HG03097 (cell line): ENCODE results near the gene DMTF1.
A peak's percentile ranks its signal among the peaks of the same experiment; 100 is the strongest.
"Not testable (repeated sequence)": the region's sequence is repeated elsewhere in the genome, so short reads cannot be mapped to it uniquely, and the experiment has no call there.

Source experiments
- ATAC-seq: cut with Tn5 transposase; IDR thresholded peaks from one replicate; pipeline ENCODE4 v1.9.1; 2021; ENCODE audit not compliant: unreplicated experiment, low FRiP score

Gene DMTF1

GRCh38 chr7:87152112-87152896, at the start of gene DMTF1:
DMTF1 (plus strand) TSS chr7:87152453; CDS start chr7:87164942, 12,489 bp downstream.
- ATAC-seq: peak; percentile 79

GRCh38 chr7:87105401-87105800, 46.9 kb upstream of the DMTF1 start:
- ATAC-seq: no peak

- ATAC-seq: no peak
Measured at GRCh38 chr7:87106974-87107612, 45.2 kb upstream of the DMTF1 start.

- no peak for ATAC-seq
Measured at GRCh38 chr7:87107949-87108776, 44.1 kb upstream of the DMTF1 start.

GRCh38 chr7:87110778-87111177, 41.5 kb upstream of the DMTF1 start:
- ATAC-seq: no peak

- no peak for ATAC-seq
Measured at GRCh38 chr7:87111877-87112276, 40.4 kb upstream of the DMTF1 start.

- no peak for ATAC-seq
Measured at GRCh38 chr7:87113077-87113476, 39.2 kb upstream of the DMTF1 start.

- not testable (repeated sequence) for ATAC-seq
Measured at GRCh38 chr7:87113904-87114303, 38.3 kb upstream of the DMTF1 start.

- ATAC-seq: not testable (repeated sequence)
Measured at GRCh38 chr7:87115772-87116171, 36.5 kb upstream of the DMTF1 start.

GRCh38 chr7:87116315-87116714, 35.9 kb upstream of the DMTF1 start:
- no peak for ATAC-seq

- ATAC-seq: no peak
Measured at GRCh38 chr7:87119581-87119980, 32.7 kb upstream of the DMTF1 start.

- no peak for ATAC-seq
Measured at GRCh38 chr7:87123105-87123504, 29.1 kb upstream of the DMTF1 start.

GRCh38 chr7:87127019-87127418, 25.2 kb upstream of the DMTF1 start:
- ATAC-seq: no peak

GRCh38 chr7:87128861-87129267, 23.4 kb upstream of the DMTF1 start:
- ATAC-seq: no peak

- no peak for ATAC-seq
Measured at GRCh38 chr7:87129332-87129731, 22.9 kb upstream of the DMTF1 start.

- peak; percentile 93 for ATAC-seq
Measured at GRCh38 chr7:87129848-87130247, 22.4 kb upstream of the DMTF1 start.

- ATAC-seq: no peak
Measured at GRCh38 chr7:87131771-87132170, 20.5 kb upstream of the DMTF1 start.

GRCh38 chr7:87137271-87137670, 15.0 kb upstream of the DMTF1 start:
- ATAC-seq: no peak

GRCh38 chr7:87139514-87139913, 12.7 kb upstream of the DMTF1 start:
- no peak for ATAC-seq

GRCh38 chr7:87140271-87140748, 11.9 kb upstream of the DMTF1 start:
- ATAC-seq: no peak

- ATAC-seq: peak; percentile 93
Measured at GRCh38 chr7:87144173-87144657, 8.0 kb upstream of the DMTF1 start.
